Omental fat pad (tissue), 4 donors: ENCODE data around the gene CYFIP1. TPM values are rescaled to one million over a fixed set of nuclear protein-coding genes. Genes with fewer than 3 reads are reported as not detected.

Experiments used
- ATAC-seq: fragments of 150-250 bp; one replicate; pipeline ENCODE4 v1.9.1; 2016; ENCODE audit warnings: mild to moderate bottlenecking, moderate library complexity; ENCODE audit not compliant: low FRiP score
- DNase-seq: peaks from one replicate; pipeline ENCODE4 v3.0.0-alpha.2; 2019; ENCODE audit warnings: low spot score
- total RNA-seq, 4 donors: library from RNA; depleted of rRNA; stranded (reverse); fragments of >200 nt; gene quantifications; one replicate each; pipeline ENCODE4 v1.1.0, GENCODE V29; 2016
- TF ChIP-seq, protein P1 (sequence below), 3 donors: fragments of 450-650 bp; IDR thresholded peaks; one replicate each; pipeline ENCODE4 v1.5.1; 2016 to 2017; ENCODE audit warnings: antibody characterized with exemption in 3 of 3, mild to moderate bottlenecking in 3 of 3, moderate library complexity in 2 of 3

Gene CYFIP1
- total RNA-seq, 4 donors from 2014 or later = 86.4 to 129 (median 97.5) TPM

DNA sequence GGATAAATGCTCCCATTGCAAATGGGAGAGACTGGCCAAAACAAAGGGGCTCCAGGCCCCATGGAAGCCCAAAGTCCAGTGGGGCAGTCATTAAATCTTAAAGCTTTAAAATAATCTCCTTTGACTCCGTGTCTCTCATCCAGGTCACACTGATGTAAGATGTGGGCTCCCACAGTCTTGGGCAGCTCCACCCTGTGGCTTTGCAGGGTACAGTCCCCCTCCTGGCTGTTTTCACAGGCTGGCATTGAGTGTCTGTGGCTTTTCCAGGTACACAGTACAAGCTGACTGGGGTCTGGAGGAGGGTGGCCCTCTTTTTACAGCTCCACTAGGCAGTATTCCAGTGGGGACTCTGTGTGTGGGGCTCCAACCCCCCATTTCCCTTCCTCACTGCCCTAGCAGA lies 95.8 kb downstream of the CYFIP1 start:
- DNase-seq (no peak), ATAC-seq (no peak)
- TF ChIP-seq, protein P1, sequence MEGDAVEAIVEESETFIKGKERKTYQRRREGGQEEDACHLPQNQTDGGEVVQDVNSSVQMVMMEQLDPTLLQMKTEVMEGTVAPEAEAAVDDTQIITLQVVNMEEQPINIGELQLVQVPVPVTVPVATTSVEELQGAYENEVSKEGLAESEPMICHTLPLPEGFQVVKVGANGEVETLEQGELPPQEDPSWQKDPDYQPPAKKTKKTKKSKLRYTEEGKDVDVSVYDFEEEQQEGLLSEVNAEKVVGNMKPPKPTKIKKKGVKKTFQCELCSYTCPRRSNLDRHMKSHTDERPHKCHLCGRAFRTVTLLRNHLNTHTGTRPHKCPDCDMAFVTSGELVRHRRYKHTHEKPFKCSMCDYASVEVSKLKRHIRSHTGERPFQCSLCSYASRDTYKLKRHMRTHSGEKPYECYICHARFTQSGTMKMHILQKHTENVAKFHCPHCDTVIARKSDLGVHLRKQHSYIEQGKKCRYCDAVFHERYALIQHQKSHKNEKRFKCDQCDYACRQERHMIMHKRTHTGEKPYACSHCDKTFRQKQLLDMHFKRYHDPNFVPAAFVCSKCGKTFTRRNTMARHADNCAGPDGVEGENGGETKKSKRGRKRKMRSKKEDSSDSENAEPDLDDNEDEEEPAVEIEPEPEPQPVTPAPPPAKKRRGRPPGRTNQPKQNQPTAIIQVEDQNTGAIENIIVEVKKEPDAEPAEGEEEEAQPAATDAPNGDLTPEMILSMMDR (IDR thresholded peaks at IDR 0.05) = no peak

DNA sequence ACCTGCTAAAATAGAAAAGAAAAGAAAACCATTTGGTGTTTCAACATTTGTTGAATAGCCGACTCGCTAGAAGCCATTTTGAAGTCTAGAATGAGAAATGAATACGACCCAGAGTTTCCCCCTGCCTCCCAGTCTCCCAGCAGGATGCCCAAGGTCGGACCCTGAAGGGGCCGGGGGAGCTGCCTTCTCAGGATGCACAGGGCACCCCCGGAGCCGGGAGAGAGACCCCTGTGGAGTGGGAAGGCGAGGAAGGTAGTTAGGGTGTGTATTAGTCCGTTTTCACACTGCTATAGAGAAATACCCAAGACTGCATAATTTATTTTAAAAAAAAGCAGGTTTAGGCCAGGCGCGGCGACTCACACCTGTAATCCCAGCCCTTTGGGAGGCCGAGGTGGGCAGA lies 97.0 kb downstream of the CYFIP1 start:
- TF ChIP-seq, protein P1 (IDR thresholded peaks at IDR 0.05) = no peak
- ATAC-seq (no peak), DNase-seq (no peak)

- TF ChIP-seq, protein P1 (IDR thresholded peaks at IDR 0.05) = no peak
- DNase-seq = no peak
- no peak for ATAC-seq
Measured at GRCh38 chr15:22881739-22882440, 98.3 kb downstream of the CYFIP1 start.

- ATAC-seq (no peak), DNase-seq (no peak)
- TF ChIP-seq, protein P1 (IDR thresholded peaks at IDR 0.05) = no peak
Measured at GRCh38 chr15:22880981-22881738, 99.0 kb downstream of the CYFIP1 start.

DNA sequence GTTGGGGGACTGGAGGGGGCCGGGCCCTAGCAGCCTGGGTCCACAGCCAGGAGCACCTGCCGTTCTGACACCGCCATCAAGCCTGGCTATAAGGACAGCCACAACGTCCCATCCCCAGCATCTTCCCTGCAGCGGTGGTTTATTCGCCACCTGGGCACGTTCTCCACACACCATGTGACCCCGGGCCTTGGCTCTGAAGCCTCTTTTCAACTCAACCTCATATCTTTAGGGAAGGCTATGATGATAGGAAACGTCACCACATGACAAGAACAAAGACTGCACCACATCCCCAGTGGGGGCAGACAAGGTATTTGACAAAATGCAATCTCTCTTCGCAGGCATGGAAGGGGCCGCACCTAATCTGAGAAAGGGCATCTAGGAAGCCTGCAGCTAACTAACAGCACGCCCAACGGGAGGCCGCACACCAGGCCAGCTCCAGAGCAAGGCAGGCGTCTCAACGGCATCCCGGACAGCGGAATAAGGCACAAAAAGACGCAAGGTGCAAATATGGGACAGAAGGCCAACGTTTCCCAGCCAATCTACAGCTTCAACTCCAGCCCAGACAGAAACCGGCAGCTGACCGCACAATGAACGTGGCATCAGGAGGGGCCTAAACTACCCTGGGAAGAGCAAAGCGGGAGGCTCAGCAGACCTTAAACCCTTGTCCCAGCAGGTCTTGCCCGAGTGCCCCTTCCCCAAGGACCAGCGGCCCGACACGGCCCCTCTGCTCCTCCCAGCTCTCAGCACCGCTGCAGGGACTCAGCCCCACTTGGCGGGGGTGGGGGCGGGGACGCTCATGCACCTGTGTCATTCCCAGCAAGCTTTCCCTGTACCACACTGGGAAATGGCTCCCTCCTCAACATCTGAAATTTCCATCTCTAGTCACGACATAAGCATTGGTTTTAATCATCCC lies 99.8 kb downstream of the CYFIP1 start:
- DNase-seq = no peak
- TF ChIP-seq, protein P1 (IDR thresholded peaks at IDR 0.05) = no peak
- ATAC-seq = no peak

DNA sequence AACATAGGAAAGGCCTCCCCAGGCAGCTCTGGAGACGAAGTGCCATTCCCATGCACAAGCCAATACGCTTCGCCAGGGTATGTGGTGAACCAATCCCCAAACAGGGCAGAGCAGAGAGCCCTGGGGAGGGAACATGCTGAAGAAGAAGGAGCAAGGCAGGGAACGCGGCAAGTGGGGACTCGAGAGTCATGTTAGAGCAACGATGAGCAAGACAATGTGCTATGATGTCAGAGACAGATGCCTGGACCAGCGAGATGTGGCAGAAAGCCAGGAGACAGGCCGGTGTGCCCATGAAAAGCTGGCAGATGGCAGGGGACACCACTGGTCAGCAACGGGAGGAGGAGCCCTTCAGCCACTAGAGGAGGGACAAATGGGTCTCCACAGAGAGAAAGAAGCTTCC lies 102.1 kb downstream of the CYFIP1 start:
- TF ChIP-seq, protein P1 (IDR thresholded peaks at IDR 0.05) = no peak
- no peak for ATAC-seq
- no peak for DNase-seq
